IMR-90 (cell line): Measurements from ENCODE around the gene HGF. TPM values are rescaled to one million over a fixed set of nuclear protein-coding genes. Genes with fewer than 3 reads are reported as not detected.

Experiments
- ATAC-seq: fragments of 200-7000 bp; cut with Tn5 transposase; 2 replicates; pipeline ENCODE4 v1.9.1; 2020; ENCODE audit warnings: low read depth, mild to moderate bottlenecking, moderate library complexity
- BruUV-seq: library from RNA; stranded (reverse); fragments of 400-500 nt; replicated peaks from 2 replicates; lab custom pipeline; 2021; lab: Mats Ljungman, UMichigan
- CTCF ChIA-PET: fragments of 300-600 bp; formaldehyde crosslinking; extraction: SDS; loops from one replicate; lab custom pipeline; 2021; ENCODE audit warnings: antibody characterized with exemption; lab: Yijun Ruan, JAX
- POLR2A ChIA-PET: fragments of 300-600 bp; sonication (Branson Sonifier 250); formaldehyde crosslinking; loops from one replicate; lab custom pipeline; 2022; ENCODE audit warnings: antibody characterized with exemption; ENCODE audit not compliant: unreplicated experiment; lab: Charles Lee
- DNase-seq: peaks from one replicate; pipeline ENCODE4 v3.0.0; 2013
- H2AFZ ChIP-seq: replicated peaks from 2 replicates; pipeline ENCODE3; 2013; ENCODE audit warnings: low read length, mild to moderate bottlenecking; ENCODE audit not compliant: poor library complexity
- H2AK5ac ChIP-seq: 2 replicates; pipeline ENCODE4 v1.6.1; 2013; ENCODE audit warnings: low read depth, low read length, inconsistent platforms
- H2AK9ac ChIP-seq: replicated peaks from 2 replicates; pipeline ENCODE3; 2013; ENCODE audit warnings: mild to moderate bottlenecking, low read depth, low read length, moderate library complexity; ENCODE audit not compliant: poor library complexity
- H2BK120ac ChIP-seq: 2 replicates; pipeline ENCODE4 v1.6.1; 2013; ENCODE audit warnings: low read depth, low read length, inconsistent platforms
- H2BK15ac ChIP-seq: 3 replicates; pipeline ENCODE4 v1.6.1; 2013; ENCODE audit warnings: low read depth, low read length, inconsistent platforms
- H2BK20ac ChIP-seq: 2 replicates; pipeline ENCODE4 v1.6.1; 2013; ENCODE audit warnings: low read depth, mild to moderate bottlenecking, inconsistent platforms, low read length, moderate library complexity
- H2BK5ac ChIP-seq: 2 replicates; pipeline ENCODE4 v1.6.1; 2013; ENCODE audit warnings: mild to moderate bottlenecking, low read depth, low read length, inconsistent platforms; ENCODE audit not compliant: poor library complexity, severe bottlenecking
- H3K14ac ChIP-seq: replicated peaks from 2 replicates; pipeline ENCODE4 v1.6.1; 2013; ENCODE audit warnings: low read depth, low read length, inconsistent platforms
- H3K18ac ChIP-seq: 2 replicates; pipeline ENCODE4 v1.6.1; 2013; ENCODE audit warnings: low read depth, low read length, control low read depth
- H3K23ac ChIP-seq: 2 replicates; pipeline ENCODE4 v1.6.1; 2013; ENCODE audit warnings: low read depth, low read length, inconsistent platforms
- H3K27ac ChIP-seq: 2 replicates; pipeline ENCODE4 v1.5.1; 2013; ENCODE audit warnings: mild to moderate bottlenecking, control low read depth, low read length; ENCODE audit not compliant: insufficient read depth
- H3K27me3 ChIP-seq: 2 replicates; pipeline ENCODE4 v1.6.1; 2013; ENCODE audit warnings: low read length; ENCODE audit not compliant: control insufficient read depth, insufficient read depth
- H3K36me3 ChIP-seq: 2 replicates; pipeline ENCODE4 v1.6.1; 2013; ENCODE audit warnings: low read length, mixed read lengths; ENCODE audit not compliant: control insufficient read depth, insufficient read depth
- H3K4ac ChIP-seq: 2 replicates; pipeline ENCODE4 v1.6.1; 2013; ENCODE audit warnings: low read depth, low read length, inconsistent platforms
- H3K4me1 ChIP-seq: 2 replicates; pipeline ENCODE4 v1.6.1; 2013; ENCODE audit warnings: low read length, mixed read lengths; ENCODE audit not compliant: control insufficient read depth, insufficient read depth
- H3K4me2 ChIP-seq: 2 replicates; pipeline ENCODE4 v1.6.1; 2013; ENCODE audit warnings: low read depth, mild to moderate bottlenecking, control low read depth, low read length, moderate library complexity
- H3K4me3 ChIP-seq: 2 replicates; pipeline ENCODE4 v1.5.1; 2013; ENCODE audit warnings: low read depth, mild to moderate bottlenecking, control low read depth, low read length, moderate library complexity; ENCODE audit not compliant: insufficient read depth
- H3K56ac ChIP-seq: 2 replicates; pipeline ENCODE4 v1.6.1; 2013; ENCODE audit warnings: low read length, inconsistent platforms; ENCODE audit not compliant: insufficient read depth; ENCODE audit errors: extremely low read depth
- H3K79me1 ChIP-seq, 2 experiments: 2 replicates each; pipeline ENCODE4 v1.6.1; 2013; ENCODE audit warnings: low read length in 2 of 2, inconsistent platforms in 1 of 2, low read depth in 1 of 2
- H3K9ac ChIP-seq: 2 replicates; pipeline ENCODE4 v1.6.1; 2013; ENCODE audit warnings: low read depth, low read length, control low read depth
- H3K9me1 ChIP-seq: 2 replicates; pipeline ENCODE4 v1.6.1; 2013; ENCODE audit warnings: low read length, inconsistent platforms; ENCODE audit not compliant: insufficient read depth
- H3K9me3 ChIP-seq: 2 replicates; pipeline ENCODE4 v1.6.1; 2013; ENCODE audit warnings: low read length; ENCODE audit not compliant: control insufficient read depth, insufficient read depth
- H4K20me1 ChIP-seq: 2 replicates; pipeline ENCODE4 v1.6.1; 2013; ENCODE audit warnings: low read length, inconsistent platforms; ENCODE audit not compliant: insufficient read depth
- H4K5ac ChIP-seq: 2 replicates; pipeline ENCODE4 v1.6.1; 2013; ENCODE audit warnings: mild to moderate bottlenecking, low read depth, low read length, control low read depth
- H4K8ac ChIP-seq, 2 experiments: 2 replicates each; pipeline ENCODE4 v1.6.1; 2013; ENCODE audit warnings: low read depth in 2 of 2, low read length in 2 of 2, control low read depth in 1 of 2, inconsistent platforms in 1 of 2
- H4K91ac ChIP-seq: 2 replicates; pipeline ENCODE4 v1.6.1; 2013; ENCODE audit warnings: low read depth, low read length, inconsistent platforms; ENCODE audit not compliant: insufficient read depth
- BHLHE40 ChIP-seq: fragments of 150-350 bp; IDR thresholded peaks from 2 replicates; pipeline ENCODE4 v1.6.1; 2016; ENCODE audit warnings: mild to moderate bottlenecking, low read depth, low read length
- MAZ ChIP-seq: IDR thresholded peaks from 2 replicates; pipeline ENCODE4 v1.6.1; 2012; ENCODE audit warnings: low read depth, mild to moderate bottlenecking, low read length, improper control_type of control experiment, moderate library complexity, borderline replicate concordance
- NFE2L2 ChIP-seq: fragments of 150-350 bp; IDR thresholded peaks from 2 replicates; pipeline ENCODE4 v1.6.1; 2016; ENCODE audit warnings: low read depth, mild to moderate bottlenecking, low read length
- RAD21 ChIP-seq: IDR thresholded peaks from 2 replicates; pipeline ENCODE4 v1.6.1; 2012; ENCODE audit warnings: low read length, improper control_type of control experiment
- RCOR1 ChIP-seq: IDR thresholded peaks from 2 replicates; pipeline ENCODE4 v1.6.1; 2012; ENCODE audit warnings: mild to moderate bottlenecking, low read length, improper control_type of control experiment; ENCODE audit not compliant: insufficient replicate concordance
- RFX5 ChIP-seq: IDR thresholded peaks from 2 replicates; pipeline ENCODE4 v1.8.0; 2012; ENCODE audit warnings: low read depth, mild to moderate bottlenecking, low read length, moderate library complexity
- SMC3 ChIP-seq: fragments of 150-350 bp; IDR thresholded peaks from 2 replicates; pipeline ENCODE4 v1.6.1; 2016; ENCODE audit warnings: low read depth, mild to moderate bottlenecking, antibody characterized with exemption, low read length, moderate library complexity
- WGBS, 2 experiments: methylation state at CpG; one replicate each; pipeline versions ENCODE4 v1.1.5 to v1.1.7; 2013; ENCODE audit warnings: missing lambda C conversion rate in 2 of 2; ENCODE audit not compliant: insufficient read length in 1 of 2; ENCODE audit errors: extremely low coverage in 2 of 2; 5-methylcytosine and 5-hydroxymethylcytosine counted together
- dilution Hi-C: fragments of 300-500 bp; cut with HindIII; formaldehyde crosslinking; loops from one replicate; pipeline ENCODE4 v1.14.3; 2018; ENCODE audit warnings: low sequenced_read_pairs; ENCODE audit not compliant: unreplicated experiment
- in situ Hi-C: fragments of 300-500 bp; cut with MboI; formaldehyde crosslinking; loops from 3 replicates; pipeline ENCODE4 v1.14.3; 2019; ENCODE audit warnings: low sequenced_read_pairs, inconsistent platforms, mixed read lengths
- intact Hi-C: fragments of 100-400 bp; cut with micrococcal nuclease; formaldehyde crosslinking; loops from 2 replicates; pipeline ENCODE4 v1.10.0; 2022
- polyA plus RNA-seq, 3 experiments: library from polyadenylated mRNA; depleted of rRNA; stranded (reverse); fragments of >200 nt; gene quantifications; 2 replicates each; pipeline ENCODE4 v1.2.3, GENCODE V29; 2012; ENCODE audit warnings: low replicate concordance in 1 of 3
- total RNA-seq: library from RNA; depleted of rRNA; stranded (reverse); fragments of >200 nt; gene quantifications from 2 replicates; pipeline ENCODE4 v1.2.3, GENCODE V29; 2012
- TF ChIP-seq, protein P1 (sequence below): conservative IDR thresholded peaks from 2 replicates; pipeline ENCODE4 v1.5.1; 2012; ENCODE audit warnings: mild to moderate bottlenecking, low read depth, low read length, improper control_type of control experiment
- TF ChIP-seq, protein P2 (sequence below): fragments of 150-350 bp; IDR thresholded peaks from 2 replicates; pipeline ENCODE4 v1.6.1; 2017; ENCODE audit warnings: mild to moderate bottlenecking, antibody characterized with exemption, low read length, low read depth
- TF ChIP-seq, protein P3 (sequence below): fragments of 150-350 bp; IDR thresholded peaks from 2 replicates; pipeline ENCODE4 v1.6.1; 2016; ENCODE audit warnings: low read depth, mild to moderate bottlenecking, low read length, moderate library complexity, borderline replicate concordance

HGF gene
- total and polyA plus RNA-seq, 2 of the 4 experiments (the other 2 are of a cell fraction): 16.8 to 50.9 TPM

DNA sequence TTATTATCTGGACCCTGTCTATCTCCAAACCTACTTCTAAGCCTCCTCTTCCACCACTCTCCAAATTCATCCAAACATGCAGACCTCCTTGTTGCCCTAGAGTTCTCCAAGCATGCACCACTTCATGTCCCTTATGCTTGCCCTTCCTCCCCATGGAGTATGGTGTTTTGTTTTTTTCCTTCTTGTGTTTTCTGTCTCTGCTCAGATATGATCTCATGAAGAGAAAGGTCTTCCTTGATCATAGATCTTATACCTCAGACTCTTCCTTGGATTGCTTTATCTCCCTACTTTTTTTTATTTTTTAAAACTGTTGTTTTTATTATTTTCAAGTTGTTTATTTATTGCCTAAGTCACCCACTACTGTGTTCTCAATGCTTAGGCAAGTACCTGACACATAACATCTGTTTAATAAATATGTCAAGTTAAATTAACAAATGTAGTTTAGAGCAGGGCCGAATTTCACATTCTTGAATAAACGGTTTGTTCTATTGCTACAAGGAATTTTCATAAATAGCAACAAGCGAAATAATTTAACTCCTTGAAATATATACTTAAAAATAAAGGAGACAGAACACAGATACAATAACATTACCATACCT is 84.5 kb downstream of the HGF start:
- peak; percentile 47 for ATAC-seq
- in situ Hi-C loops: no loop called here
- CTCF ChIA-PET: interaction anchor here (0.6 kb wide), 1 partner anchor 59 kb away, joined by 3 read pairs; no protein-coding TSS in a partner anchor

More for the DNA sequence above, 84.5 kb downstream of the HGF start:
- H3K4me1 ChIP-seq: peaks cover 9% of the 10 kb centered on the region; the same call in 1 of the 2 replicates
- H3K14ac ChIP-seq: peak overlapping the region; percentile 99
- H3K18ac ChIP-seq: peak overlapping the region; percentile 99
- DNase-seq: peak; percentile 57
- peak overlapping the region; percentile 99 for H2BK120ac ChIP-seq
- H3K79me1 ChIP-seq: no peaks in the 10 kb centered on the region
- H2BK20ac ChIP-seq: peak overlapping the region; percentile 99
- H2BK15ac ChIP-seq: peak overlapping the region; percentile 99
- H3K4me2 ChIP-seq: peak overlapping the region; percentile 90
- peak overlapping the region; percentile 76 for H3K9ac ChIP-seq
- H4K8ac ChIP-seq: peak overlapping the region; percentile 76 to 99
- H3K36me3 ChIP-seq: no peaks in the 10 kb centered on the region
- no TSS peak for BruUV-seq
- H3K4me3 ChIP-seq: no peak overlapping the region; the same call in 1 of the 2 replicates
- dilution Hi-C loops (no loop called here), intact Hi-C loops (loop anchor here (5.0 kb wide), 1 partner anchor 83 kb away; no protein-coding TSS in a partner anchor)
- peak overlapping the region; percentile 100 for H2BK5ac ChIP-seq
- peak overlapping the region; percentile 99 for H2AK5ac ChIP-seq
- POLR2A ChIA-PET: interaction anchor here (0.6 to 1.3 kb wide), 3 partner anchors 60 to 81 kb away, joined by 3 to 5 read pairs (median 4); no protein-coding TSS in a partner anchor
- WGBS, 2 experiments: no CpG with 5 or more reads among the region's 3 CpGs
- H4K20me1 ChIP-seq: no peaks in the 10 kb centered on the region
- H3K9me1 ChIP-seq: peaks cover 5% of the 10 kb centered on the region; the same call in 1 of the 2 replicates
- H2AK9ac ChIP-seq: peak overlapping the region; percentile 84
- H3K23ac ChIP-seq: peak overlapping the region; percentile 100
- peak overlapping the region; percentile 100 for H3K56ac ChIP-seq
- peak overlapping the region; percentile 97 for H3K27ac ChIP-seq
- H2AFZ ChIP-seq: peak overlapping the region; percentile 88
- peak overlapping the region; percentile 99 for H3K4ac ChIP-seq
- H3K27me3 ChIP-seq: no peaks in the 10 kb centered on the region
- peak overlapping the region; percentile 99 for H4K91ac ChIP-seq
- H3K9me3 ChIP-seq: no peaks in the 10 kb centered on the region
- H4K5ac ChIP-seq: peak overlapping the region; percentile 97
- TF ChIP-seq RFX5 (no peak), BHLHE40 (no peak), NFE2L2 (no peak), RCOR1 (no peak), SMC3 (no peak), RAD21 (no peak), MAZ (no peak)
- TF ChIP-seq, protein P1, sequence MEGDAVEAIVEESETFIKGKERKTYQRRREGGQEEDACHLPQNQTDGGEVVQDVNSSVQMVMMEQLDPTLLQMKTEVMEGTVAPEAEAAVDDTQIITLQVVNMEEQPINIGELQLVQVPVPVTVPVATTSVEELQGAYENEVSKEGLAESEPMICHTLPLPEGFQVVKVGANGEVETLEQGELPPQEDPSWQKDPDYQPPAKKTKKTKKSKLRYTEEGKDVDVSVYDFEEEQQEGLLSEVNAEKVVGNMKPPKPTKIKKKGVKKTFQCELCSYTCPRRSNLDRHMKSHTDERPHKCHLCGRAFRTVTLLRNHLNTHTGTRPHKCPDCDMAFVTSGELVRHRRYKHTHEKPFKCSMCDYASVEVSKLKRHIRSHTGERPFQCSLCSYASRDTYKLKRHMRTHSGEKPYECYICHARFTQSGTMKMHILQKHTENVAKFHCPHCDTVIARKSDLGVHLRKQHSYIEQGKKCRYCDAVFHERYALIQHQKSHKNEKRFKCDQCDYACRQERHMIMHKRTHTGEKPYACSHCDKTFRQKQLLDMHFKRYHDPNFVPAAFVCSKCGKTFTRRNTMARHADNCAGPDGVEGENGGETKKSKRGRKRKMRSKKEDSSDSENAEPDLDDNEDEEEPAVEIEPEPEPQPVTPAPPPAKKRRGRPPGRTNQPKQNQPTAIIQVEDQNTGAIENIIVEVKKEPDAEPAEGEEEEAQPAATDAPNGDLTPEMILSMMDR: no peak
- TF ChIP-seq, protein P2, sequence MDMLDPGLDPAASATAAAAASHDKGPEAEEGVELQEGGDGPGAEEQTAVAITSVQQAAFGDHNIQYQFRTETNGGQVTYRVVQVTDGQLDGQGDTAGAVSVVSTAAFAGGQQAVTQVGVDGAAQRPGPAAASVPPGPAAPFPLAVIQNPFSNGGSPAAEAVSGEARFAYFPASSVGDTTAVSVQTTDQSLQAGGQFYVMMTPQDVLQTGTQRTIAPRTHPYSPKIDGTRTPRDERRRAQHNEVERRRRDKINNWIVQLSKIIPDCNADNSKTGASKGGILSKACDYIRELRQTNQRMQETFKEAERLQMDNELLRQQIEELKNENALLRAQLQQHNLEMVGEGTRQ: no peak
- TF ChIP-seq, protein P3, sequence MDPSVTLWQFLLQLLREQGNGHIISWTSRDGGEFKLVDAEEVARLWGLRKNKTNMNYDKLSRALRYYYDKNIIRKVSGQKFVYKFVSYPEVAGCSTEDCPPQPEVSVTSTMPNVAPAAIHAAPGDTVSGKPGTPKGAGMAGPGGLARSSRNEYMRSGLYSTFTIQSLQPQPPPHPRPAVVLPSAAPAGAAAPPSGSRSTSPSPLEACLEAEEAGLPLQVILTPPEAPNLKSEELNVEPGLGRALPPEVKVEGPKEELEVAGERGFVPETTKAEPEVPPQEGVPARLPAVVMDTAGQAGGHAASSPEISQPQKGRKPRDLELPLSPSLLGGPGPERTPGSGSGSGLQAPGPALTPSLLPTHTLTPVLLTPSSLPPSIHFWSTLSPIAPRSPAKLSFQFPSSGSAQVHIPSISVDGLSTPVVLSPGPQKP: no peak
